Measurements from ENCODE around the gene DHRSX. TPM values are rescaled to one million over a fixed set of nuclear protein-coding genes. Genes with fewer than 3 reads are reported as not detected.

DHRSX gene
- total and polyA plus RNA-seq, 7 donors = 5.6 to 19.3 (median 9.6) TPM

- DNase-seq (peak; percentile 82 to 88), ATAC-seq (peak; percentile 12 to 61 (median 60))
- WGBS, 3 donors = 26 to 79% (median 65%) methylated on average over 27 of the region's 27 CpGs
- Histone ChIP-seq H3K4me1 (no peaks in the 10 kb centered on the region), H3K4me3 (peak overlapping the region; percentile 70), H3K27ac (peak overlapping the region; percentile 78), H3K36me3 (ENCODE audit: insufficient read depth in 1 of 2, low read depth in 1 of 2) (no peaks in the 10 kb centered on the region), H3K27me3 (ENCODE audit: insufficient read depth in 3 of 3, low read length in 2 of 3) (no peaks in the 10 kb centered on the region), H3K9me3 (no peaks in the 10 kb centered on the region)
- TF ChIP-seq CTCF (IDR thresholded peaks at IDR 0.05) = no peak
- intact Hi-C loops (cut with DNase I) = loop anchor here (5.0 to 10.0 kb wide), 4 partner anchors 77 to 1950 kb away; partner anchors contain the start of gene AKAP17A (in 1 of the 2)
Measured at GRCh38 chrX:2325076-2325784, 175.5 kb downstream of the DHRSX start.

GRCh38 chrX:2324151-2324550 is 176.6 kb downstream of the DHRSX start:
- intact Hi-C loops (cut with DNase I) = loop anchor here (5.0 to 10.0 kb wide), 4 partner anchors 178 to 1949 kb away; partner anchors contain the start of genes AKAP17A (in 1 of the 2), DHRSX (in 1 of the 2) and ZBED1 (in 1 of the 2)
- Histone ChIP-seq H3K27ac (peak overlapping the region; percentile 78), H3K4me1 (no peaks in the 10 kb centered on the region), H3K9me3 (no peaks in the 10 kb centered on the region), H3K4me3 (peak overlapping the region; percentile 70), H3K36me3 (ENCODE audit: insufficient read depth in 1 of 2, low read depth in 1 of 2) (no peaks in the 10 kb centered on the region), H3K27me3 (ENCODE audit: insufficient read depth in 3 of 3, low read length in 2 of 3) (no peaks in the 10 kb centered on the region)
- DNase-seq (no peak), ATAC-seq (no peak)
- TF ChIP-seq CTCF (IDR thresholded peaks at IDR 0.05) = no peak
- WGBS, 3 donors = 75 to 78% (median 77%) methylated on average over 8 of the region's 8 CpGs

- Histone ChIP-seq H3K36me3 (ENCODE audit: insufficient read depth in 1 of 2, low read depth in 1 of 2) (no peaks in the 10 kb centered on the region), H3K4me1 (no peaks in the 10 kb centered on the region), H3K4me3 (peak overlapping the region; percentile 38), H3K27me3 (ENCODE audit: insufficient read depth in 3 of 3, low read length in 2 of 3) (no peaks in the 10 kb centered on the region), H3K27ac (peak overlapping the region; percentile 87), H3K9me3 (no peaks in the 10 kb centered on the region)
- DNase-seq (no peak), ATAC-seq (peak; percentile 32 to 54 (median 43))
- no peak for TF ChIP-seq CTCF (IDR thresholded peaks at IDR 0.05)
- WGBS, 3 donors = 55 to 78% (median 61%) methylated on average over 9 of the region's 9 CpGs
- intact Hi-C loops (cut with DNase I) = loop anchor here (5.0 to 10.0 kb wide), 4 partner anchors 181 to 1947 kb away; partner anchors contain the start of genes AKAP17A (in 1 of the 2), DHRSX (in 1 of the 2) and ZBED1 (in 1 of the 2)
Measured at GRCh38 chrX:2321411-2321810, 179.4 kb downstream of the DHRSX start.

GRCh38 chrX:2320580-2321327 is 180.0 kb downstream of the DHRSX start:
- peak; percentile 84 to 91 (median 87) for ATAC-seq
- DNase-seq = peak; percentile 66 to 75

More at GRCh38 chrX:2320580-2321327, 180.0 kb downstream of the DHRSX start:
- Histone ChIP-seq H3K27me3 (ENCODE audit: insufficient read depth in 3 of 3, low read length in 2 of 3) (no peaks in the 10 kb centered on the region), H3K4me1 (no peaks in the 10 kb centered on the region), H3K36me3 (ENCODE audit: insufficient read depth in 1 of 2, low read depth in 1 of 2) (no peaks in the 10 kb centered on the region), H3K9me3 (no peaks in the 10 kb centered on the region), H3K27ac (peak overlapping the region; percentile 87), H3K4me3 (peak overlapping the region; percentile 38)
- intact Hi-C loops (cut with DNase I) = loop anchor here (5.0 to 10.0 kb wide), 4 partner anchors 182 to 1946 kb away; partner anchors contain the start of genes AKAP17A (in 1 of the 2), DHRSX (in 1 of the 2) and ZBED1 (in 1 of the 2)
- 29 to 46% (median 35%) methylated on average over 20 of the region's 20 CpGs for WGBS, 3 donors
- no peak for TF ChIP-seq CTCF (IDR thresholded peaks at IDR 0.05)

Measured in psoas muscle (tissue), 8 donors.